Upper lobe of left lung (tissue), 4 donors: Measurements from ENCODE around the gene CPEB4.

Experiments used
- CTCF ChIP-seq, 6 experiments: fragments of 450-650 bp in 4 of 6; fragments of 200-600 bp in 2 of 6; sonication (generic) in 2 of 6; IDR thresholded peaks; one replicate each; pipeline ENCODE4 v1.5.1; 2016 to 2019; ENCODE audit warnings: antibody characterized with exemption in 6 of 6
- EP300 ChIP-seq, 4 donors: sonication (generic); formaldehyde crosslinking; IDR thresholded peaks; one replicate each; pipeline ENCODE4 v1.5.1; 2017; ENCODE audit warnings: antibody characterized with exemption in 4 of 4, control low read depth in 2 of 4
- POLR2AphosphoS5 ChIP-seq, 2 donors: sonication (generic); formaldehyde crosslinking; IDR thresholded peaks; one replicate each; pipeline ENCODE4 v1.5.1; 2017; ENCODE audit warnings: antibody characterized with exemption in 2 of 2

DNA sequence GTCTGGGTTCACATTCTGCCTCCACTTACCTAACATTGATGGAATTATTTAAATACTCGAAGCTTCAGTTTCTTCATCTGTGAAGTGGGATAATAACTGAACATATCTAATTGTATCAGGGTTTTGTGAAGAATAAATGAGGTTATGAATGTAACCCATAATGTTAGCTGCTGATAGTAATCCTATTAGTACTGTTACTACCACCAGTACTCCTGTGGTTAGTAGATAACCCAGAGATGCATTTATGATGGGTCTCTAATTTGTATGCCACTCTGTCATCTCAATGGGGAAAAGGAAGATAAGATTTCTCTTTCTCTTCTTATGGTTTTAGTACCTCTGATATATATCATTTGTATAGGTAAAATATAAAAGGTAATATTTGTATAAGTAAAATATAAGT is 16.0 kb downstream of the CPEB4 start:
- TF ChIP-seq CTCF (IDR thresholded peaks at IDR 0.05) (no peak), EP300 (IDR thresholded peaks at IDR 0.05) (no peak), POLR2AphosphoS5 (IDR thresholded peaks at IDR 0.05) (no peak)
